Coronary artery (tissue), 2 donors: ENCODE data around the gene NCKAP5.

ENCODE experiments used
- DNase-seq: peaks from one replicate; pipeline ENCODE4 v3.0.0-alpha.2; 2017; ENCODE audit warnings: low spot score
- H3K27ac ChIP-seq, 2 donors: fragments of 200-600 bp; sonication (generic); one replicate each; pipeline ENCODE4 v1.5.1; 2016 to 2019
- H3K4me3 ChIP-seq: fragments of 200-600 bp; sonication (generic); 2 replicates; pipeline ENCODE4 v1.5.1; 2016; ENCODE audit warnings: mild to moderate bottlenecking, moderate library complexity
- CTCF ChIP-seq: fragments of 200-600 bp; sonication (generic); IDR thresholded peaks from one replicate; pipeline ENCODE4 v1.5.1; 2019; ENCODE audit warnings: antibody characterized with exemption

Gene NCKAP5

DNA sequence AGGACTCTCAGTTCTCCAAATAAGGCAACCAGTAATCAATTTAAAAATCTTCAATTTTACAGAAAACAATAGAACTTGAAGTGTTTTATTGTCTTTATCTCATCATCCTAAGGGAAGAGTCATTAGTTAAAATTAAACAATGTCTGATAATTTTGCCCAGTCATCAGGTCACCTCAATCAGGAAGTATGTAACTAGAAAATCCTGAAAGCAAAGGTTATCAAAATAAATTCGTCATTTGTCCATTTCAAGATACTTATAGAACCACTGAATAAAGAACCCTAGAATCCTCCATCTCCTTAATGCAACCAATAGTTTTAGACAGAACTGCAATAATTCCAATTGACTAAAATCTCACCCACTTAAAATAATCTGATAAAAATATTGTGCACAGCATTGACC lies 115.2 kb downstream of the NCKAP5 start:
- Histone ChIP-seq H3K4me3 (no peak overlapping the region), H3K27ac (no peak overlapping the region)
- DNase-seq, result no peak
- TF ChIP-seq CTCF, result no peak

- no peak for TF ChIP-seq CTCF
- Histone ChIP-seq H3K27ac (no peak overlapping the region), H3K4me3 (no peak overlapping the region)
- DNase-seq, result no peak
Observed at GRCh38 chr2:133452583-133452982, 115.7 kb downstream of the NCKAP5 start.

GRCh38 chr2:133452146-133452545 lies 116.1 kb downstream of the NCKAP5 start:
- TF ChIP-seq CTCF, result no peak
- DNase-seq, result no peak
- Histone ChIP-seq H3K27ac (no peak overlapping the region), H3K4me3 (no peak overlapping the region)

GRCh38 chr2:133448195-133448594 lies 120.1 kb downstream of the NCKAP5 start:
- H3K27ac ChIP-seq, result no peak overlapping the region
- no peak for DNase-seq
- H3K4me3 ChIP-seq, result no peak overlapping the region
- no peak for TF ChIP-seq CTCF

GRCh38 chr2:133447303-133447702 lies 121.0 kb downstream of the NCKAP5 start:
- no peak overlapping the region for H3K4me3 ChIP-seq
- H3K27ac ChIP-seq, result no peak overlapping the region
- DNase-seq, result no peak
- TF ChIP-seq CTCF, result no peak

DNA sequence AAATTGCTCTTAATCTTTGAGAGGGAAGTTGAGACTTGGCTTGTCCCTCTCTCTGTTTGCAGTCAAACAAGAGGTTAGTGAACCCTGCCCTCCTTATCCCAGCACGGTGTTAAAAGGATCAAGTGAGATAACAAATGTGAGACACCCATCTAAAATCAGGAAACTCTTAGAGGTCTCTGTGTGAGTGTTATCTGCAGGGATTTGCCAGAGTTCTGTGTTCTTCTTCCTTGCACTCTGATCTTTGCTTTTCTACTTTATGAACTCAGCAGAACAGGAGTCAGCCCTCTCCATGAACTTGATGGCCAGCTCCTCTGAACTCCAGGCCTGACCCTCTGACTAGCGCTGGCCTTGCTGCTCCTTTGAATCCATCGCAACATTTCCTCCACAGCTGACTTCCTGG lies 123.8 kb downstream of the NCKAP5 start:
- no peak for TF ChIP-seq CTCF
- no peak overlapping the region for H3K4me3 ChIP-seq
- no peak for DNase-seq
- no peak overlapping the region for H3K27ac ChIP-seq

- no peak for TF ChIP-seq CTCF
- DNase-seq, result no peak
- Histone ChIP-seq H3K27ac (no peak overlapping the region), H3K4me3 (no peak overlapping the region)
Observed at GRCh38 chr2:133442393-133442792, 125.9 kb downstream of the NCKAP5 start.
